GM13976 (cell line): Measurements from ENCODE around the gene ASB18.

Source experiments
- DNase-seq: peaks from one replicate; pipeline ENCODE4 v3.0.0; 2012; ENCODE audit warnings: low spot score
- CTCF ChIP-seq: IDR thresholded peaks from 2 replicates; pipeline ENCODE4 v1.5.1; 2012; ENCODE audit warnings: borderline replicate concordance, mild to moderate bottlenecking; ENCODE audit not compliant: insufficient read depth; ENCODE audit errors: extremely low read depth, missing control alignments, control extremely low read depth
- in situ Hi-C: fragments of 300-500 bp; cut with MboI; formaldehyde crosslinking; loops from one replicate; pipeline ENCODE4 v1.12.0; 2022; ENCODE audit warnings: low sequenced_read_pairs, mixed read lengths, inconsistent platforms; ENCODE audit not compliant: unreplicated experiment

ASB18 gene

GRCh38 chr2:236157815-236158498, 106.2 kb downstream of the ASB18 start:
- in situ Hi-C loops = no loop called here
- DNase-seq = peak; percentile 12
- no peak for TF ChIP-seq CTCF

GRCh38 chr2:236157366-236157765, 106.8 kb downstream of the ASB18 start:
- TF ChIP-seq CTCF = no peak
- DNase-seq = no peak
- in situ Hi-C loops = no loop called here

GRCh38 chr2:236156860-236157194, 107.4 kb downstream of the ASB18 start:
- TF ChIP-seq CTCF = no peak
- DNase-seq = no peak
- in situ Hi-C loops = no loop called here

GRCh38 chr2:236156095-236156859, 107.9 kb downstream of the ASB18 start:
- no peak for DNase-seq
- in situ Hi-C loops = no loop called here
- no peak for TF ChIP-seq CTCF

GRCh38 chr2:236155406-236155805, 108.8 kb downstream of the ASB18 start:
- no peak for DNase-seq
- TF ChIP-seq CTCF = no peak
- in situ Hi-C loops = no loop called here

- no peak for DNase-seq
- TF ChIP-seq CTCF = no peak
- in situ Hi-C loops = no loop called here
These were observed 117.8 kb downstream of the ASB18 start for GRCh38 chr2:236146436-236146835.
